ENCODE data around the gene SMIM41.
A peak's percentile ranks its signal among the peaks of the same experiment; 100 is the strongest.
"Not testable (repeated sequence)": the region's sequence is repeated elsewhere in the genome, so short reads cannot be mapped to it uniquely, and the experiment has no call there.

SMIM41 gene

DNA sequence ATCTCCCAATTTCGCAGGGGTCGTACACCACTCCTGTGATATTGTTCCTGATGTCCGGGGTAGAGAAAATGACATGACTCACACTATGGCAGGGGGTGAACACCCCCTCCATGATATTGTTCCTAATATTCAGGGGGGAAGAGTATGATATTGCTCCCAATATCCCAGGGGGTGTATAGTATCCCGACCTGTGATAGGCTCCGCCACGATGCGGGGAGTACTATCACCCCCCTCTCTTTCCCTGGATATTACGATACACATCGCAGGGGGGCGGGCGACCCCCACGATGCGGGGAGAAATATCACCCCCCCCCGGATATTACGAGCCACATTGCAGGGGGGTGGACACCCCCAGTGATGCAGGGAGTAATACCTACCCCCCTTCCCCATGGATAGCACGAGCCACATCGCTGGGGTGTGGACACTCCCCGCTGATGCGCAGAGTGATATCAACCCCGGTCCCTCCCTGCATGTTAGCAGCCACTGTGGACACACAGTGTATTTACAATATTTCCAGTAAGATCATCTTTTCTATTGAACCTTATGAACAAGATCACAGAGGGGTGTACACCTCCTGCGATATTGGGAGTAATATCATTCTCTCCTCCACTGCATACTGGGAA is 17.7 kb downstream of the SMIM41 start:
- Histone ChIP-seq H3K9me3 (ENCODE audit: control insufficient read depth, insufficient read depth, low read length) (no peaks in the 10 kb centered on the region), H3K36me3 (ENCODE audit: insufficient read depth, low read length) (no peaks in the 10 kb centered on the region), H3K4me1 (ENCODE audit: insufficient read depth, low read length) (no peaks in the 10 kb centered on the region), H3K9ac (ENCODE audit: low read depth, low read length) (no peak overlapping the region)

DNA sequence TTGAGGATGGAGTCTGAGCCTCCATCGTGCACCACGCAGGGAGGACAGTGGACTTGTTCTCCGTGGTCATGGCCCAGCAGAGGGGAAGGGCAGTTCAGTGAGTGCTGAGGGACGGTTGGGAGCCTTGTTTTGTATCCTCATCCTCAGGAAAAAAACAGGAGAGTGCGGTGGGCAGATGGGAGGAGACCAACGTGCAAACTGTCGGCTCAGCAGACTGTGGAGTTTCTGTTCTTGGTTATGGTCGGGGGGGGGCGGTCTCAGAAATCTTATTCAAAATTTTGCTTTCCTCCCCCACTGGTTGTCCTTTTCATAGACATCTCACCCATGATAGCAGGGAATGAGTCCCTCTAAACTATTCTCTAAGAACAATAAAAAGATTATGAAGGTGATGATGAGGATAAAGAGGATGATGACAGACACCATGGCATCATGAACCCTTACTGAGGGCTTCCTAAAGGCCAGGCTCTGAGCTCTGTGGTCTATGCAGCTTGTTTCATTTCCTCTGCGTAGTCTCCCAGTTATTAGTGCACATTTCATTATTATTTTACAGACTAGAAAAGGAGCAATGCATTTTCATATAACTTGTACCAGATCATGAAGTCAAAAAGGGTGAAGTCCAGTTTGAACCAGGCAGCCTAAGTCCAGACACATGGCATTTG is 25.1 kb downstream of the SMIM41 start:
- H3K4me1 ChIP-seq (ENCODE audit: insufficient read depth, low read length); H3K9ac ChIP-seq (ENCODE audit: low read depth, low read length); H3K36me3 ChIP-seq (ENCODE audit: insufficient read depth, low read length); H3K9me3 ChIP-seq (ENCODE audit: control insufficient read depth, insufficient read depth, low read length): not testable (repeated sequence)

DNA sequence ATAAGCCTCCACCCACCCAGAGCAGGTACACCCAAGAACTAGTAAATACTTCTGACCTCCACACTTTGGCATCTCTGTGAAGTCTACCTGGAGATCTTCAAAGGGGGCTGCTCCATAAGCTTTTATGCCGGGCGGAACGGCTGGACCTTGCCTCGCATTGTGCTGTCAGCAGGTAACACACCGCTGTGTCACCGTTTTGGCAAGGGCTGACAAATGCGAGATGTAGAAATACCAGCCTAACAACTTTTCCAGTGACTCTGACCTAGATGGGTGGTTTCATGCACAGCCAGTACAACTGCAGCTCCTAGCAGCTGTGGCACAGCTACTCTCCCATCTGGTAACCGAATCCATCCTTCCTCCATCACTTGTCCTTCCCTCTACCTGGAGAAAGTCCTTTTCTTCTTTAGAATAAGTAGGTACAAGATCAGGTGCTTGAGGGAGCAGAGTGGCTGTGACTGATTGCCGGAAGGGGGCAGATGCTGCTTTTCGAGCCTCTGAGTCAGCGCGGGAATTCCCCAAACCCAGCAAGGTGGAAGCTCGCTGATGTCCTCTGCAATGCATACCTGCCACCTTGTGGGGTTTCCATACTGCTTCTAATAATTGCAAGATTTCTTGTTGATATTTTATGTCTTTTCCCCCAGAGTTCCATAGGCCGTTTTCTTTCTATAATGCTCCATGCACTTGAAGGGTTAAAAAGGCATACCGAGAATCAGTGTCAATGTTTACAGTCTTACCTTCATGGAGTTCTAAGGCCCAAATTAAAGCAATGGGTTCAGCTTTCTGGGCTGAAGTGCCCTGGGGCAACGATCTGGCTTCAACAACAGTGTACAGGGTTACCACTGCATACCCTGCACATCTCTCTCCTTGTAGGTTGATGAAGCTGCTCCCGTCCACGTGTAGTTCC is 37.0 kb downstream of the SMIM41 start:
- not testable (repeated sequence) for H3K9me3 ChIP-seq (ENCODE audit: control insufficient read depth, insufficient read depth, low read length); H3K36me3 ChIP-seq (ENCODE audit: insufficient read depth, low read length); H3K9ac ChIP-seq (ENCODE audit: low read depth, low read length); H3K4me1 ChIP-seq (ENCODE audit: insufficient read depth, low read length)

DNA sequence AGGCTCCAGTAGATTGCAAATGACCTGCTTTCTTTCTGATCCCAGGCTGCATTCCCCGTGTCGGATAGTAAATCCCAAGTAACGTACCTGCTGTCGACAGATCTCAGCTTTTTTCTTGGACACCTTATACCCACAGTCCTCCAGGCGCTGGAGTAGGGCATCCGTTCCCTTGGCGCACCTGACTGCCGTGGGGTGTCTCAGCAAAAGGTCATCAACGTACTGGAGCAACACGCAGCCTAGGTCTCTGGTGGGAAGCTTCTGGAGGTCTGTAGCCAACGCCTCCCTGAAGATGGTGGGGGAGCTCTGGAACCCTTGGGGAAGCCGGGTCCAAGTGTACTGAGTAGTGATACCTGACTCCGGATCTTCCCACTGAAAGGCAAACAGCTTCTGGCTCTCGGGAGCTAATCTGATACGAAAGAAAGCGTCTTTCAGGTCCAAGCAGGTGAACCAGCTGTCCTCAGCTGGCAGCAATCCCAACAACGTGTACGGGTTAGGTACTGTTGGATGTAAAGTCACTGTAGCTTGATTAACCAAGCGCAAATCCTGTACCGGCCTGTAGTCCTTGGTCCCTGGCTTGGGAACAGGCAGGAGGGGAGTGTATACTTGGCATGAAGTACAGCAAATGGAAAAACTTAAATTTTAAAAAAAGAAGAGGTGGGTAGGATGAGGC is 38.4 kb downstream of the SMIM41 start:
- not testable (repeated sequence) for H3K4me1 ChIP-seq (ENCODE audit: insufficient read depth, low read length); H3K9me3 ChIP-seq (ENCODE audit: control insufficient read depth, insufficient read depth, low read length); H3K9ac ChIP-seq (ENCODE audit: low read depth, low read length); H3K36me3 ChIP-seq (ENCODE audit: insufficient read depth, low read length)

DNA sequence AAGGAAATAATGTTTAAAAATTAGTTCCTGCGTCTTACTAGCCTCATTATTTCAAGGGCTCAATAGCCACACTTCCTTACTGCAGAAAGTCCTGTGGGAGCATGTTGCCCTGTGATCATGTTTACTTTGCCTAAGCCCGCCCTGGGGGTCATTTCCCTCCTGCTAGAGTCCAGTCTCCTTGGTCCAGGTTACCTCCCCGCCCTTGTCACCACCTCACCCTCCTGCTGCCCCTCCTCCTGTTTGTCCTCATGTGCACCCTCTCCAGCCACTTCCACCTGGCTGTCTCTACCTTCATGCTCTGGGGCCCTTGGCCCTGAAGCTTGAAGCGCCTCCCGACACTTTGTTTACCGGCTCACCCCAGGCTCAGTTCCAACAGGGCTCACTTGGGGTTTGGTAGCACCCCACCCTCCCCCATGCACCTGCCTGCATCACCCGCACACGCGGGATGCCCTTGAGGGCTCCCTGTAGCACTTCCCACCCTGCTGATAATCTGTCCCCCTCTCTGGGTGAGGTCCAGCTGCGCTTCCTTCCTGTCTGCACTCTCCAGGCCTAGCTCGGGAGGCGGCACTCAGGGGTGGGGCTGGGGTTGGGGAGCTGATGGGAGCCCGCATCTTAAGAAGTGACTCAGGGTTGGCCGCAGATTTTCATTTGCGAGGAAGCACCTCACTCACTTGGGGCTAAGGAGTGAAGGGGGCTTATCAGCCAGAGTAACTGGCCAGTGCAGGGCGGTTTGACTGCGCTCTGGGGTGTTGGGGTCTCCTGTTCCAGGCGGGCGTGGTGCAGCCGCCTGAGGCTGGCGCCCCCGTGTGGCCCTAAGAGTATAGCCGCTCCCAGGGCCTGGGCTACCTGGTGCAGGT is 40.1 kb downstream of the SMIM41 start:
- no peaks in the 10 kb centered on the region for H3K9me3 ChIP-seq (ENCODE audit: control insufficient read depth, insufficient read depth, low read length)
- no peaks in the 10 kb centered on the region for H3K36me3 ChIP-seq (ENCODE audit: insufficient read depth, low read length)
- H3K4me1 ChIP-seq (ENCODE audit: insufficient read depth, low read length): peaks cover 15% of the 10 kb centered on the region
- H3K9ac ChIP-seq (ENCODE audit: low read depth, low read length): peak overlapping the region; percentile 38; the same call in 1 of the 2 replicates

DNA sequence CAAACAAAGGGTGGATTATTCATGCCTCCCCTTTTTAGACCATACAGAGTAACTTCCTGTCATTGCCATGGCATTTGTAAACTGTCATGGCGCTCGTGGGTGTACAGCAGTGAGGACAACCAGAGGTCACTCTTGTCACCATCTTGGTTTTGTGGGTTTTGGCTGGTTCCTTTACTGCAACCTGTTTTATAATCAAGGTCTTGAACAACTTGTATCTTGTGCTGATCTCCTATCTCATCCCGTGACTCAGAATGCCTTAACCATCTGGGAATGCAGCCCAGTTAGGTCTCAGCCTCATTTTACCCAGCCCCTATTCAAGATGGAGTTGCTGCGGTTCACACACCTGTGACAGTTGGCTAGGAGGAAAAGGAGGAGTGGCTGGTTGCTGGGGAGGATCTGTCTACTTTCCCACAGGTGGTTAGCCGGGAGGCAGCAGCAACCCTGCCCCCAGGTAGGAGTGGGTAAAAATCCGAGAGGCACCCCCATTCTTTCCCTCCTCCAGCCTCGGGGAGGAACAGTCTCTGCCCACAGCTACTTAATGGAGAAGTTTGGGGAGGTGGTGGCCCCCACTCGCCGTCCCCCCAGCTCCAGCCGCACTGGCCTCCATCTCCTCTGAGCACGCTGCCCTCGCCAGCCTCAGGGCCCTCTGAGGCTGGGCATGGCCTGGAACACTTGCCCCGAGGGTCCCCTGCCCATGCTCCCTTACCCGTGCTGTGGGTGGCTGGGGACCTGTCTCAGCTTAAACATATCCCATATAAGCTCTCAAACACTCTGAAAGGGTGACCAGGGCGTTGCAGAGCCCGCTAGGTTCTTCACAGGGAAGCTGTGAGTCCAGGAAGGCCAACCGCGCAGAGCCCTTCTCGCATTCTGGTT is 41.7 kb downstream of the SMIM41 start:
- H3K9me3 ChIP-seq (ENCODE audit: control insufficient read depth, insufficient read depth, low read length): no peaks in the 10 kb centered on the region
- no peak overlapping the region for H3K9ac ChIP-seq (ENCODE audit: low read depth, low read length)
- peaks cover 29% of the 10 kb centered on the region for H3K4me1 ChIP-seq (ENCODE audit: insufficient read depth, low read length)
- H3K36me3 ChIP-seq (ENCODE audit: insufficient read depth, low read length): no peaks in the 10 kb centered on the region

DNA sequence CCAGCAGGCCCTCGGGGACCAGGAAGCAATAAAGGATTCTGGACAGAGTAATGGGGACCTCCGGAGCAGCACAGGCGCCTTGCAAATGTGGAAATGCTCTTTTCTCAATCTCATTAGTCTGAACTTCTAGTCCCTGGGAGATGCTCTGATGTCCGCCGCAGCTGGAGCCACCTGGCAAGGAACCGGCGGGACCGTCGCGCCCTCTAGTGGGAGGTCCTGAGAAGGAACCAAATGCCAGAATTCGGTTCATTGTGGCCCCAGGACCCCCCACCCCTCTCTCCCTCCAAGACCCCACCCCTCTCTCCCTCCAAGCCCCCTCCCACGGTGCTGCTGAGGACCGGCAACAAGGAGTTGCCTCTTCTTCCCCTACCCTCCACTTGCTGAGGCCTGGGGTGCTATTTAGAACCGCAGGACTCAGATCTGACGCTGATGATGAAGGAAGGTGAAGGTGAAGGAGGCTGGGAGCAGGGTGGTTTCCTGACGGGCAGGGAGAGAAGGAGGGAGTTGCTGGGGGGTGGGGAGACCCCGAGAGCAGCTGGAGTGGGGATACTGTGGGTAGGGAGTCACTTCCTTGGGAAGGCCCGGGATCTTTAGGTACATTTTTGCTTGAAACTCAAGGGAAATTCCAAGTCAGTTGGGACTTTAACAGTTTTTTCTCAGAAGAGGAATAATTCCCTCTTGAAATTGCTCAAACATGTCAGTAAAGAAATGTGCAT is 42.5 kb downstream of the SMIM41 start:
- Histone ChIP-seq H3K36me3 (ENCODE audit: insufficient read depth, low read length) (no peaks in the 10 kb centered on the region), H3K9ac (ENCODE audit: low read depth, low read length) (no peak overlapping the region), H3K9me3 (ENCODE audit: control insufficient read depth, insufficient read depth, low read length) (no peaks in the 10 kb centered on the region), H3K4me1 (ENCODE audit: insufficient read depth, low read length) (peaks cover 37% of the 10 kb centered on the region)

DNA sequence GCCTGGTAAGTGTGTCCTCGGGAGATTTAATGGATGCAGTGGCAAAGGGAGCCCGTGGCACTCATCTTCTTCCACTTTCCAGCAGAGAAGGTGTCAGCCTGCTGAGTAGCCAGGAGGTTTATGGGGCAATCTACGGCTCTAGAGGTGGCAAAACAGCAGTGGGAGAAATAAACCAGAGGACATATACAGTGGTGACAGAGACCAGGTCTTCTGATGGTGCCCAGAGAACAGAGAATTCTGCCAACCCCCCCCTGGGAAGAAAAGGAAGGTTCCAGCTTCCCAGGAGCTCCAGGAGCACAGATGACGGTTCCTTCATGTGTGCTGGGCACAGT is 43.0 kb downstream of the SMIM41 start:
- H3K4me1 ChIP-seq (ENCODE audit: insufficient read depth, low read length): peaks cover 42% of the 10 kb centered on the region

DNA sequence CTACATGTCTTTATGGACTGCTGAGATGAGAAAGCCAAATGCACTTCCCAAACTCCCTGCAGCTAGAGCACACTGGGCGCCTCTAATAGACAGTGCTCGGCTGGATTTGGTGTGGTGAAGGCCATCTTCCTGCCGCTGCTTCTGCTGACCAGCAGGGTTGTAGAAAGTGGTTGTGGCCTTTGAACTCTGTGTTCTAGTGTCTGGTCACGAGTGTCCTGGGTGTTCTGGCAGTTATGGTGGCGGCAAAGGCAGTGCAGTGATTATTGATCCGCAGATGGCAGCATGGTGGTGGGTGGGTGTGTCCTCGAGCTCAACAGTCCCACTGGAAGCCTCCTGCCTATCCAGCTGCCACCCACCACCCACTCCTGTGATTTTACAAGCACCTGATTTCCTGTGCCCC is 43.4 kb downstream of the SMIM41 start:
- Histone ChIP-seq H3K9me3 (ENCODE audit: control insufficient read depth, insufficient read depth, low read length) (no peaks in the 10 kb centered on the region), H3K9ac (ENCODE audit: low read depth, low read length) (no peak overlapping the region), H3K36me3 (ENCODE audit: insufficient read depth, low read length) (no peaks in the 10 kb centered on the region), H3K4me1 (ENCODE audit: insufficient read depth, low read length) (peaks cover 46% of the 10 kb centered on the region)

More for the DNA sequence above, 43.0 kb downstream of the SMIM41 start:
- H3K9me3 ChIP-seq (ENCODE audit: control insufficient read depth, insufficient read depth, low read length): no peaks in the 10 kb centered on the region
- H3K36me3 ChIP-seq (ENCODE audit: insufficient read depth, low read length): no peaks in the 10 kb centered on the region
- H3K9ac ChIP-seq (ENCODE audit: low read depth, low read length): no peak overlapping the region

DNA sequence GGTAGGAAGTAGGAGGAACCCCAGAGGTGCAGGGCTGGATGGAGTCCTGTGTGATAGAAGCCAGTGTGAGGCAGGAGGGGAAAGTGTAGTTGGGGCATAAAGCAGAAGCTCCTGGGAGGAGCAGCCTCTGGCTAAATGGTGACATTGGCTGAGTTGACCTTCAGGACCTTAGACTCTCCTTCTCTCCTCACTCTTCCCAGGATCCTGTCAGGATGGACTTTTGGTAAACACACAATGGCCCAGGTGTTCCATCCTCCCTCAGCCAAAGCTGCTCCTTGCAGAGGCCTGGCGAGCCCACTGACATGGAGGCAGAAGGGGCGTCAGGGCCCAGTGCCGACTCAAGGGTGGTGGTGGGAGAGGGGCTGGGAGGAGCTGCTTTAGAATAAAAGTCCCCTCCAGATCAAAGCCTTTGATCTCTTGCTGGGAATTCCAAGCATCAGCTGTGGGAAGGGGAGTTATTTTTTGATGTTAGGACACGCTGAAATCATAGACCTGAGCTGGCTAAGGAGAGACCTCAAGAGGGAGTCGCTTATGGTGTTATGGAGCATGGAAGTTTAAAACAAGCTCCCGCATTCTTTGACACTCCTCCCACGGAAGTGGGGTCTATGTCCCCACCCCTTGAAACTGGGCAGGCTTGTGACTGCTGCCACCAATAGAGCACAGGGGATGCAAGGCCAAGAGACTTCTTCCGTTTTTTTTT is 44.1 kb downstream of the SMIM41 start:
- peaks cover 46% of the 10 kb centered on the region for H3K4me1 ChIP-seq (ENCODE audit: insufficient read depth, low read length)
- no peaks in the 10 kb centered on the region for H3K36me3 ChIP-seq (ENCODE audit: insufficient read depth, low read length)
- no peaks in the 10 kb centered on the region for H3K9me3 ChIP-seq (ENCODE audit: control insufficient read depth, insufficient read depth, low read length)
- H3K9ac ChIP-seq (ENCODE audit: low read depth, low read length): no peak overlapping the region

DNA sequence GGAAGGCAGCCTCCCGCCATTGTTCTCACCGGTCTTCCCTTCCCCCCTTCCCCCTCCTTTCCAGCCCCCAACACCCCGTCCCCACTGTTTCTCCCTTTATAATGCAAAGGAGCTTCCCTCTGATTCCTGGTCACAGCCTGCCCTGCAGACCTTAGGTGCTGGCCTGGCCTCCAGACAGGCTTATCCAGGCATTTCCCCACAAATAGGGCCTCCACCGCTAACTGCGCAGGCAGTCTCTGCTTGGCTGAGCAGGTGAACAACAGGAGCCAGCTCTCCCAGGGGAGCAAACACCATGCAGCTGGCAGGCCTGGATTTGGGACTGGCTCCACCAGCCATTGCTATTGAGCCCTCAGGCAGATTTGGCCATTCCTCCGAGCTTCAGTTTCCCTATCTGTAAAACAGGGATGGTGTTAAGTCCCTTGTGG is 46.0 kb downstream of the SMIM41 start:
- Histone ChIP-seq H3K9ac (ENCODE audit: low read depth, low read length) (no peak overlapping the region), H3K36me3 (ENCODE audit: insufficient read depth, low read length) (no peaks in the 10 kb centered on the region), H3K4me1 (ENCODE audit: insufficient read depth, low read length) (peaks cover 47% of the 10 kb centered on the region), H3K9me3 (ENCODE audit: control insufficient read depth, insufficient read depth, low read length) (no peaks in the 10 kb centered on the region)

DNA sequence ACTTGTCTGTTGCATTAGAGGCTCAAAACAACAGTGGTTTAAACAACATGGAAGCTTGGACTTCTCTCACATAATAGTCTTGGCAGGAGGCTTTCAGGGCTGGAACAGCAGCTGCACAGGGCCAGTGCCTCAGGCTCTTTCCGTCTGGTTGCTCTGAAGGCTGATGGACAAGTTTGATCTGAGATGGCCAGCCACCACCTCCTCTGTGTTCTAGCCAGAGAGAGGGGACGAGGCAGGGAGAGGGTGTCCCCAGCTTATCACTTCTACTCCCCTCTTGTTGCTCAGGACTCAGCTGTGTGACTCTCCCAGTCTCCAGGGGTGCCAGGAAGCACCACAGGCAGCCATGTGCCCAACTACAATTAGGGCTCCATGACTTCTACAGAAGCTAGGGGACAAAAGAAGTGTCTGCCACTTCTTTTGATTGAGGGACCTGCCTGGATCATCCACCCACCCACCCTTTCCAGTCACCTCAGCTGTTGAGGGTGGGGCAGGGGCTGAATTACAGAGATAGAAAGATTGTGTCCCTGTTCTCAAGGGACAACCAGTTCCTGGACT is 46.6 kb downstream of the SMIM41 start:
- no peaks in the 10 kb centered on the region for H3K9me3 ChIP-seq (ENCODE audit: control insufficient read depth, insufficient read depth, low read length)
- H3K9ac ChIP-seq (ENCODE audit: low read depth, low read length): no peak overlapping the region
- no peaks in the 10 kb centered on the region for H3K36me3 ChIP-seq (ENCODE audit: insufficient read depth, low read length)

More for the DNA sequence above, 46.6 kb downstream of the SMIM41 start:
- peaks cover 51% of the 10 kb centered on the region for H3K4me1 ChIP-seq (ENCODE audit: insufficient read depth, low read length)

Measured in ES-I3 (cell line).